ENCODE data around the gene GAA.

Gene GAA

GRCh38 chr17:80117491-80118401 is 16.4 kb downstream of the GAA start:
- DNase-seq (ENCODE audit: low read depth), result no peak
- TF ChIP-seq, protein P1, sequence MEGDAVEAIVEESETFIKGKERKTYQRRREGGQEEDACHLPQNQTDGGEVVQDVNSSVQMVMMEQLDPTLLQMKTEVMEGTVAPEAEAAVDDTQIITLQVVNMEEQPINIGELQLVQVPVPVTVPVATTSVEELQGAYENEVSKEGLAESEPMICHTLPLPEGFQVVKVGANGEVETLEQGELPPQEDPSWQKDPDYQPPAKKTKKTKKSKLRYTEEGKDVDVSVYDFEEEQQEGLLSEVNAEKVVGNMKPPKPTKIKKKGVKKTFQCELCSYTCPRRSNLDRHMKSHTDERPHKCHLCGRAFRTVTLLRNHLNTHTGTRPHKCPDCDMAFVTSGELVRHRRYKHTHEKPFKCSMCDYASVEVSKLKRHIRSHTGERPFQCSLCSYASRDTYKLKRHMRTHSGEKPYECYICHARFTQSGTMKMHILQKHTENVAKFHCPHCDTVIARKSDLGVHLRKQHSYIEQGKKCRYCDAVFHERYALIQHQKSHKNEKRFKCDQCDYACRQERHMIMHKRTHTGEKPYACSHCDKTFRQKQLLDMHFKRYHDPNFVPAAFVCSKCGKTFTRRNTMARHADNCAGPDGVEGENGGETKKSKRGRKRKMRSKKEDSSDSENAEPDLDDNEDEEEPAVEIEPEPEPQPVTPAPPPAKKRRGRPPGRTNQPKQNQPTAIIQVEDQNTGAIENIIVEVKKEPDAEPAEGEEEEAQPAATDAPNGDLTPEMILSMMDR (IDR thresholded peaks at IDR 0.05; ENCODE audit: insufficient read depth, low read depth, low read length, missing control alignments), result no peak

GRCh38 chr17:80118601-80119270 is 17.4 kb downstream of the GAA start:
- TF ChIP-seq, protein P1 (IDR thresholded peaks at IDR 0.05; ENCODE audit: insufficient read depth, low read depth, low read length, missing control alignments), result no peak
- no peak for DNase-seq (ENCODE audit: low read depth)
- H3K4me3 ChIP-seq (ENCODE audit: low read depth, low read length), result no peak overlapping the region

More at GRCh38 chr17:80117491-80118401, 16.4 kb downstream of the GAA start:
- H3K4me3 ChIP-seq (ENCODE audit: low read depth, low read length), result no peak overlapping the region

- no peak for DNase-seq (ENCODE audit: low read depth)
- TF ChIP-seq, protein P1 (IDR thresholded peaks at IDR 0.05; ENCODE audit: insufficient read depth, low read depth, low read length, missing control alignments), result no peak
- H3K4me3 ChIP-seq (ENCODE audit: low read depth, low read length), result no peak overlapping the region
Measured at GRCh38 chr17:80119271-80119791, 17.9 kb downstream of the GAA start.

- DNase-seq (ENCODE audit: low read depth), result no peak
- TF ChIP-seq, protein P1 (IDR thresholded peaks at IDR 0.05; ENCODE audit: insufficient read depth, low read depth, low read length, missing control alignments), result no peak
Measured at GRCh38 chr17:80119839-80120238, 18.5 kb downstream of the GAA start.

GRCh38 chr17:80122026-80122575 is 20.7 kb downstream of the GAA start:
- no peak for DNase-seq (ENCODE audit: low read depth)
- no peak overlapping the region for H3K4me3 ChIP-seq (ENCODE audit: low read depth, low read length)
- TF ChIP-seq, protein P1 (IDR thresholded peaks at IDR 0.05; ENCODE audit: insufficient read depth, low read depth, low read length, missing control alignments), result no peak

More at GRCh38 chr17:80119839-80120238, 18.5 kb downstream of the GAA start:
- no peak overlapping the region for H3K4me3 ChIP-seq (ENCODE audit: low read depth, low read length)

- no peak for DNase-seq (ENCODE audit: low read depth)
- TF ChIP-seq, protein P1 (IDR thresholded peaks at IDR 0.05; ENCODE audit: insufficient read depth, low read depth, low read length, missing control alignments), result no peak
- H3K4me3 ChIP-seq (ENCODE audit: low read depth, low read length), result no peak overlapping the region
Measured at GRCh38 chr17:80122926-80123505, 21.6 kb downstream of the GAA start.
